D721Med (cell line): Measurements from ENCODE around the gene POT1.

Source experiments
- DNase-seq: peaks from one replicate; pipeline ENCODE4 v3.0.0; 2011; ENCODE audit warnings: low spot score; ENCODE audit not compliant: insufficient read length
- FAIRE-seq: peaks from 2 replicates; lab custom pipeline; 2011; peaks lifted over from hg19 to GRCh38; lab: Jason Lieb, UNC
- TF ChIP-seq, protein P1 (sequence below): IDR thresholded peaks from 2 replicates; pipeline ENCODE4 v1.5.1; 2012; ENCODE audit warnings: mild to moderate bottlenecking, control low read depth; ENCODE audit not compliant: insufficient read depth; ENCODE audit errors: missing control alignments

POT1 gene

DNA sequence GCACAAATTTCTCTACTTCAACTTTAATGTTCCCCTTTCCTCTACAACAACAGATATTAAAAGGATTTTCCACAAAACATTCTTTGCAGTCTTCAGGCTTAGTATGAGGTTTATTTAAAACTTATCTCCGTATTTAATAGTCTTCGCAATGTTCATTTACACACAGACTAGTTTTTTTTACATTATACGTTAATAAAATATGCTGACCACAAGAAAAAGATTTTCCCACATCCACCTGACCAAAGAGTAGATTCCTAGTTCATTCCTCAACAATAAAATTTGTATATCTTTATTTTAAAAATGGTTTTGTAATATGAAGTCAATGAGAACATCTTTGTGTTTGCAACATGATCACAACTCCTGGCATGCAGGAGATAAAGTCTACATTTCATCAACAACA, 42.4 kb downstream of the POT1 start:
- FAIRE-seq, result no peak

DNA sequence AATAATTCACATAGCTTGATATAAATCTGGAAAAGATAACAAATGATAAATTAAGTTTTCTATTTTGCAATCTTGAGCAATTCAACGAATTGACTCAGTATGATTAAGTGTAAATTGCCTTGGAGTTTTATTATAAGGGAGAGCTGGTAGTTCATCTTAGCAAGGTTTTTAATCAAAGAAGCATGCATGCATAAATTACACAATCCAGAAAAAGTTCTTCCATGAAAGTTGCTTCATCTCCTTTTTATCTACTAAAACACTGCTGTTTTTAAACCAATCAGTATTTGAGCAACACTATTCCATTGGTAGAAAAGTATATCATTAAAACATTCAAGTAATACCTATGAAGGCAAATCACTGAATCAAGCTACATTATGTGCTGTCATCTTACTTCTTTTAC, 47.6 kb downstream of the POT1 start:
- FAIRE-seq, result no peak
- DNase-seq, result no peak
- TF ChIP-seq, protein P1, sequence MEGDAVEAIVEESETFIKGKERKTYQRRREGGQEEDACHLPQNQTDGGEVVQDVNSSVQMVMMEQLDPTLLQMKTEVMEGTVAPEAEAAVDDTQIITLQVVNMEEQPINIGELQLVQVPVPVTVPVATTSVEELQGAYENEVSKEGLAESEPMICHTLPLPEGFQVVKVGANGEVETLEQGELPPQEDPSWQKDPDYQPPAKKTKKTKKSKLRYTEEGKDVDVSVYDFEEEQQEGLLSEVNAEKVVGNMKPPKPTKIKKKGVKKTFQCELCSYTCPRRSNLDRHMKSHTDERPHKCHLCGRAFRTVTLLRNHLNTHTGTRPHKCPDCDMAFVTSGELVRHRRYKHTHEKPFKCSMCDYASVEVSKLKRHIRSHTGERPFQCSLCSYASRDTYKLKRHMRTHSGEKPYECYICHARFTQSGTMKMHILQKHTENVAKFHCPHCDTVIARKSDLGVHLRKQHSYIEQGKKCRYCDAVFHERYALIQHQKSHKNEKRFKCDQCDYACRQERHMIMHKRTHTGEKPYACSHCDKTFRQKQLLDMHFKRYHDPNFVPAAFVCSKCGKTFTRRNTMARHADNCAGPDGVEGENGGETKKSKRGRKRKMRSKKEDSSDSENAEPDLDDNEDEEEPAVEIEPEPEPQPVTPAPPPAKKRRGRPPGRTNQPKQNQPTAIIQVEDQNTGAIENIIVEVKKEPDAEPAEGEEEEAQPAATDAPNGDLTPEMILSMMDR, result no peak

More for the DNA sequence above, 42.4 kb downstream of the POT1 start:
- TF ChIP-seq, protein P1, result no peak
- DNase-seq, result no peak

DNA sequence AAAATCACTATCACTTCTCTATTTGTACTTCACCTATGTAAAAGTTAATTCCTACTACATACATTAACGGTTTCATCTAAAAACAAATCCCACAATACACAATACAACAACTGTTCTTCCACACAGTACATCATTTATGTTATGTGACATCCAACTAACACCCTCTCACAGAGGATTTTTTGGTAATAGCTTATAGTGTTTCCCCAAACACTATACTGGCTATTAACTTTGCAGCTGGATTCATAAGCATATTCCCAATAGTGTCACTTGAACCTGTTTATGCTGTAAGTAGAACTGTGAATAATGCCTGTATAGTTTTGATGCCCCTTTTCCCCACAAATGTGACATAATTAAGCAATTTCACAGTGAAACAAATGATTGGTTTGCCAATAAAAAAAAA, 49.9 kb downstream of the POT1 start:
- TF ChIP-seq, protein P1, result no peak
- FAIRE-seq (no peak), DNase-seq (no peak)

DNA sequence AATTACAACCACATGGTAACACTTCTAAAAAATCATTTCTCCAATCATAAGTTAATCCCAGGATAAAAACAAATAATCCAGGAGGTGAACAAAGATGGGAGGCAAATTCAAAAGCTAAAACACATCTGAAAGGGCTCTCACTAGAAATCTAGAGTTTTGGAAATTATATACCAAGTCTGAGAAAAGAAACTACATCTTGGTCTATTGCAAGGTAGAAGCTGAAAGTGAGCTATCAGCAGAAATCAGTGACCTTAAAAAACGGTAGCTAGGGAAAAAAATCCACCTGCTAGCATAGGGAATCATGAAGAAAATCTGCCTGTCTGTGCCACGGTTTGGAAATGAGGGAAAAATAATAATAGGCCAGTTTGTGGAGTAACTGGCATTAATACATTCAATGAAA, 50.5 kb downstream of the POT1 start:
- DNase-seq, result no peak
- no peak for FAIRE-seq
- TF ChIP-seq, protein P1, result no peak

DNA sequence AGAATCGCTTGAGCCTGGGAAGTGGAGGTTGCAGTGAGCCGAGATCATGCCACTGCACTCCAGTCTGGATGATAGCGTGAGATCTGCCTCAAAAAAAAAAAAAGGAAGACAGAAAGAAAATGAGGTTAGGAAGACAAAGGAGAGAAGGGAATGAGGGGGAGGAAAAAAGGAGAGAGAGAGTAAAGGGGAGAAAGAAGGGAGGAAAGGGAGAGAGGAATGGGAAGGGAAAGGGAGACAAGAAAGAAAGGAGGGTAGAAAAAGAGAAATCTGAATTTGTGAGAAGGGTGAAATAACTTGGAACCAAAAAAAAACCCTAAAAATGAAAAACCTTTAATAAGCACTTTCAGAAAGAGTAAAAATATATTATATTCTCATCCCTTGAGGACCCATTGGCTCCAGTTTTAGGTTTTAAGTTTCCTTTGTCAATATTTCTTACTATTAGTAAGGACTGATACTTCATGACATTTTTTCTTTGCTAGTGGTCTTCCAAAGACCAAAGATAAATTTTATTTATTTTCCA, 54.9 kb downstream of the POT1 start:
- FAIRE-seq (no peak), DNase-seq (no peak)
- TF ChIP-seq, protein P1, result no peak

DNA sequence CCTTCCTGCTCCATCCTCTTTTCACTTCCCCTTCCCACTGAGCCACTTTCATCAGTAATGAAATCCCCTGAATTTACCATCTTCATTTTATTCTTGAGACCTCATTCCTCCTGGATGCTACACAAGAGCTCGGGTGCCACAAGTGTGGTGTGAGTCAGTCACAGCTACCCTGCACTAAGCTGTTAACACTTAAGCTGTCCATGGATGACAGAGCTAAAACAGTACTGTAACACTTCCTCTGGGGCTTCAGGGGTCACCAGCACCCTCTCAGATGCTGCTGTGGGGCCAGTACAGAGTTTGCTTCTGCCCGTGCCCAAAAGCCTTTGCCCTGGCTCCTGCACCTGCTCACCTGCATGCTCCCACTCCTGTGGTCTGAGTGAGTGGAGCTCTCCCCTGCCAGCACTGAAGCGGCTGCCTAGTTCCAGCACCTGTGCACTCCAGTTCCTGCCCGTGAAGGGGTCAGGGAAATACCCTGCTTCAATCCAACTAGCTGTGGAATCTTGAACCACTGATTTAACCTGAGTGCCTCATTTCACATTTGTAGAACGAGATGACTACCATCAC, 71.9 kb downstream of the POT1 start:
- TF ChIP-seq, protein P1, result no peak
- FAIRE-seq, result no peak
- no peak for DNase-seq

DNA sequence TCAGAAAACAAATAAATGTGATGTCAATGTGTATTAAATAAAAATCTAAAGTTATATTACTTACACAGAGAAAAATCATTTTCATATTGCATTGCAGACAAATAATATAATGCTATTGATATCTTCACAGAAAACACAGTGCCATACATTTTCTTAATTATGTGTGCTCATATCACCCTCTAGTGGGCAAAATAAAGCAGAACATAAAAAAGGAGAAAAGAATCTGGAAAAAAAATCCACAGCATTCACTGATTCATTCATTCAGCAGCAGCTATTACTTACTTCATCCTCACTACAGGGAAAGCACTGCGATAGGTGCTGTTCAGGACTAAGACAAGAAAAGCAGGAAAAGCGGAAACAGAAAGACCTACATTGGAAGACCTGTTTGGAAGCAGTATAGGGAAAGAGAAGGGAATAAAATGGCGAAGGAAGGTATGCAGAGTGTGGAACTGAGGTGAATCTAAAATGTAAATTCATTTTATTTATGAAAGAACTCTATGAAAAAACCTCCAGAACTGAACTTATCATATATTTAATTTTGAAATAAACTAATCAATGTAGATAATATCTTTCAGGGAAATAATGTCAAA, 73.2 kb downstream of the POT1 start:
- FAIRE-seq (peak; percentile 79), DNase-seq (no peak)
- TF ChIP-seq, protein P1, result peak; percentile 70
